Brain microvascular endothelial cell (primary cell): Measurements from ENCODE around the gene LILRB3.

ENCODE experiments used
- DNase-seq: peaks from one replicate; pipeline ENCODE4 v3.0.0-alpha.2; 2020
- H3K27ac ChIP-seq: fragments of 250-450 bp; sonication (Bioruptor Pico); 2 replicates; pipeline ENCODE4 v1.5.1; 2020; ENCODE audit warnings: mild to moderate bottlenecking, moderate library complexity
- H3K27me3 ChIP-seq: fragments of 250-450 bp; sonication (Bioruptor Pico); replicated peaks from 2 replicates; pipeline ENCODE4 v1.5.1; 2020; ENCODE audit warnings: mild to moderate bottlenecking
- H3K36me3 ChIP-seq: fragments of 250-450 bp; sonication (Bioruptor Pico); replicated peaks from 2 replicates; pipeline ENCODE4 v1.5.1; 2020; ENCODE audit warnings: mild to moderate bottlenecking
- H3K4me3 ChIP-seq: 2 replicates; pipeline ENCODE4 v1.5.1; 2011; ENCODE audit warnings: low read depth, mild to moderate bottlenecking, control low read depth, low read length, moderate library complexity
- CTCF ChIP-seq: IDR thresholded peaks from 2 replicates; pipeline ENCODE4 v1.5.1; 2011; ENCODE audit warnings: low read depth, mild to moderate bottlenecking, moderate library complexity, low read length, control low read depth, inconsistent platforms; ENCODE audit errors: missing control alignments
- in situ Hi-C: cut with HindIII; loops from 2 replicates; pipeline ENCODE4 v1.10.0; 2017; ENCODE audit warnings: low sequenced_read_pairs, low pct_ligation_motif_present

LILRB3 gene

GRCh38 chr19:54191811-54192453 is 30.9 kb downstream of the LILRB3 start:
- no peaks in the 10 kb centered on the region for H3K36me3 ChIP-seq
- TF ChIP-seq CTCF: no peak
- H3K27me3 ChIP-seq: no peaks in the 10 kb centered on the region
- H3K27ac ChIP-seq: peak overlapping the region; percentile 98
- H3K4me3 ChIP-seq: peak overlapping the region; percentile 82
- no peak for DNase-seq
- in situ Hi-C loops: no loop called here

- peak within 1 kb of the TSS; percentile 82 for H3K4me3 ChIP-seq
- in situ Hi-C loops: no loop called here
- no peaks in the 10 kb centered on the region for H3K27me3 ChIP-seq
- DNase-seq: peak; percentile 64
- H3K27ac ChIP-seq: peak within 1 kb of the TSS; percentile 98
- no peak for TF ChIP-seq CTCF
- no peaks in the 10 kb centered on the region for H3K36me3 ChIP-seq
Measured at GRCh38 chr19:54191011-54191810, 31.6 kb downstream of the LILRB3 start, which contains the start of gene TSEN34. Gene TSEN34 (plus strand): TSS chr19:54191308. CDS start chr19:54191365, 57 bp downstream.

- no peak for TF ChIP-seq CTCF
- no peaks in the 10 kb centered on the region for H3K36me3 ChIP-seq
- DNase-seq: peak; percentile 99
Measured at GRCh38 chr19:54190503-54191010, 32.2 kb downstream of the LILRB3 start.

GRCh38 chr19:54189735-54190502 is 32.9 kb downstream of the LILRB3 start:
- peak overlapping the region; percentile 82 for H3K4me3 ChIP-seq
- H3K27ac ChIP-seq: peak overlapping the region; percentile 98
- H3K36me3 ChIP-seq: no peaks in the 10 kb centered on the region
- TF ChIP-seq CTCF: no peak
- in situ Hi-C loops: no loop called here
- no peaks in the 10 kb centered on the region for H3K27me3 ChIP-seq
- DNase-seq: peak; percentile 100

More at GRCh38 chr19:54190503-54191010, 32.2 kb downstream of the LILRB3 start:
- H3K27ac ChIP-seq: peak overlapping the region; percentile 98
- no peaks in the 10 kb centered on the region for H3K27me3 ChIP-seq
- peak overlapping the region; percentile 82 for H3K4me3 ChIP-seq
- in situ Hi-C loops: no loop called here

- in situ Hi-C loops: no loop called here
- H3K4me3 ChIP-seq: peak within 1 kb of the TSS; percentile 82
- H3K27me3 ChIP-seq: no peaks in the 10 kb centered on the region
- peak; percentile 19 for TF ChIP-seq CTCF
- DNase-seq: no peak
- H3K27ac ChIP-seq: peak within 1 kb of the TSS; percentile 98
- H3K36me3 ChIP-seq: no peaks in the 10 kb centered on the region
Measured at GRCh38 chr19:54189145-54189734, 33.6 kb downstream of the LILRB3 start, which contains the start of gene MBOAT7. Gene MBOAT7 (minus strand): TSS chr19:54189580. CDS start chr19:54188508, 1,072 bp downstream.
